Activated T-helper 1 cell treated with Interleukin-2 at 50 U/mL for 16 hours (primary cell): ENCODE measurements around the gene ANP32A.

Source experiments
- DNase-seq: peaks from one replicate; pipeline ENCODE4 v3.0.0-alpha.2; 2020; ENCODE audit warnings: low read depth

The ANP32A gene

DNA sequence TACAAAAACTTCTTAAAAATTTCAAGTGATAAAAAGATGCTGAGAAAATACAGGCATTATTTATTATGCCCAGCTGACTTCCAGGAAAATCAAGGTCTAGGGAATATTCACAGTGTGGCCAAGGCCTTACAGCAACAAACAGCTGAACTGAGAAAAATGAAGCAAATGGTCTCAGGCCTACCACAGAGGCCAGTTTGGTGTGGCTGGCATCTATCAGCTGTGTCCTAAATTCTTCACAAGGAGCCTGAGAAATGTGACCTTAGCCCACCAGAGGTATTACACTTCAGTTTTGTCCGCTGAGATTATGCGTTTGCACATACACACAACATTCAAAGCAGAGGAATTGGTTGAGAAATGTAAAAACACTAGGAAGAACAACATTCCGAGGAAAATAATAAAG, 77.4 kb downstream of the ANP32A start:
- no peak for DNase-seq

DNA sequence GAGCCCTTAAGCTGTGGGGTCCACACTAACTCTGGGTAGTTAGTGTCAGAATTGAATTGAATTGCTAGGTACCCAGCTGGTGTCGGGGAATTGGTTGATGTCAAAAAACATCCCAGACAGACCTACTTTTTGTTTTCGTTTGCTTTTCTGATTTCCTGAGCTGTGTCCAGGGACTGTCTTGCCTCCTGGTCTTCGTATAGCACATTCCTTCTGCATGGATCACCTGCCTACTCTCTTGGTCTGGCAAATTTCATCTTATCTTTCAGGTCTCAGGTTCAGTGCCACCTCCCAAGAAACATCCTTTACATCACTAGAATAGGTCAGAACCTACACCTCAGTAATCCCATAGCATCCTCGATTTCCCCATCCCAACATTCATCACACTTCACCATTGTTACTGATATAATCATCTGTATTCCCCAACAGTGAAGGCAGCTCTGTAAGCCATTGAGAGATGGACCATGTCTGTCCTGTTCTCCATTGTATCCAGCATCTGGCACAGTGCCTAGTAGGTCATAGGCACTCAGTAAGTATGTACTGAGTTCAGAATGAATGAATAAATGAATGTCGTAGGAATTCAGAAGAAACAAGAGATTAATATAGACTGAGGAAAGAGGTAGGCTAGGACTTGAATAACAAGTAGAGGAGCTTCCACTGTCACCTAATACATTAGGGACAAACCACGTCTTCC, 81.2 kb downstream of the ANP32A start:
- no peak for DNase-seq

DNA sequence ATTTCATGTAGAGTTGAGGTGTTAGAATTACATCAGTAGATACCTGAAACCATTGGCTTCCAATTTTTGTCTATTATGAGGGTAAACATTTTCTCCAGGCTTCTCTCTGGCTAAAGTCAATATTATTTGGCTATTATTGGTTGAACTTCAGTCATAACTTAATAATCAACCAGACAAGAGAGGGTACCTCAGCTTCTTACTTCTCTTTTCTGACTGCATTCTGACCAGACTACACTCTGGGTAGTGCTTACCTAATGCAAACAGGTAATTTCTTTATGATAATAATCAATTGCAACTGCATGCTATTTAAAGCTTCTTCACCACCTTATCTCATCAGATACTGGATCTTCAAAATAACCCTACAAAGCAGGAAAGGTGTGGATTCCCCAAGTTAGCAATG, 85.1 kb downstream of the ANP32A start:
- DNase-seq = no peak

DNA sequence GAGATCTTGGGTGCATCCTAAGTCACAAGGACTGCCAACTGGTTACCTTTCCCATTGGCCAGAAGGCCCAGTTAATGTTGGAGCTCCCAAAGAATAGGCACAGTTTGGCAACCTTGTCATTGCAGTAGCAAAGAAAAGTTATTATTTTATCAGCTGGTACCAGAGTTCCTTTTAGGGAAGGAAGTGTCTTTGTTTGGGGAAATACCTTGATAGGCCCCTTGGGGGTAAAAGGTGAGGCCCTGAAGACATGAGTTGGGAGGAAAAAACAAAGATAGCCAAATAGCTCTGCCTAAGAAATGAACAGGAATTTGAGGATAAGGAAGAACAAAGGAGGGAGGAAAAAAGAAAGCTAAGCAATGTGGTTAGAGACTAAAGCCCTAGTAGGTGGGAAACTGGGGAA, 85.8 kb downstream of the ANP32A start:
- DNase-seq = no peak

DNA sequence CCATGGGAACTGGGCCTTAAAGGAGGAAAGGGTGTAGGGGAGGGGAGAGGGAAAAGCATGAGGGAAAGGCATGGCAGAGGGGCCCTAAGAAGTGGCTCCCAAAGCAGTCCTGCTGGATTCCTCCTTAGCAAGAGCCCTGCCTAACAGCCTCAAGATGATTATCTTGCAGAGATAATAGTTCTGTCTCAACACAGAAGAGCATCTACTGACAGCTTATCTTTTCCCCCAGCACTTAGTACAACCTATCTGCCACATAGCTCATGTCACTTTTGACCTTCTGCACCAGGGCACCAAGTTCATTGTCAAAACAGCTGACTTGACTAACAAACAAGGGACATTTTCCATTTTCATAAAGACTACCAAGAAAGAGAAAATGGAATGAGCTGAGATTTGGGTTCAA, 86.3 kb downstream of the ANP32A start:
- no peak for DNase-seq

DNA sequence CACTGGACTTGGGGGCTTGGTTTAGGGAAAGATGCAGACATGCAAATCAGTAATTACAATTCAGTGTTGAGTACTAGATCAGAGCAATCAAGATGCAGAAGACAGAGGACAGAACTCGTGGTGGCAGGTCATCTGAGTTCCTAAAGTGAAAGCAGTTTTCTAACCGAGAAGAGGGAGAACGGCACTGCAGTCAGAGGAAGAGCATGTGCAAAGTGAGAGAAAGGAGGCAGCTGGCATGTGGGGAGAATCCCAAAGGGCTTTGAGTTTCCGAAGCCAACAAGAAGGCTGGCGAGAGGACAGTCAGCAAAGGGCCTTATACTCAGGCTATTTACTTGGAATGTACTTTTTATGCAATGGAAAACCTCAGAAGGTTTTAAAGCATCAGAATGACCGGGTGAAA, 87.0 kb downstream of the ANP32A start:
- DNase-seq = no peak

DNA sequence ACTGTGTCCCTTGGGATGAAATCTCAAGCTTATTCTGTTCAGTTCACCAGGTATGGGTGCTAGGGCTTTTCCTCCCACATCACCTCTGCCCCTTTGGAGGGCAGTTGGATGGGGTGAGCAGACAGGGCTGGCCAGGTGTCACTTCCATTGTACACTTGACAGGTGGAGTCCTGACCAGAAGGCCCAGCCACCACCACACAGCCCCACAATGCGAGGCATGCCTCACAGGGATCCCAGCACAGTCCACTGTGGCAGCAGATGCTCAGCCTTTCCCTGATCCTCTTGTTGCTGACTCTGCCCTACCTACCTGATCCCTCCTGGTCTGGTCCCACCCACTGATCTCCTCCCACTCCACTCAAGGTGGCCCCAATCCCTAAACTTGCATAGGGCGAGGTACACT, 88.2 kb downstream of the ANP32A start:
- no peak for DNase-seq

DNA sequence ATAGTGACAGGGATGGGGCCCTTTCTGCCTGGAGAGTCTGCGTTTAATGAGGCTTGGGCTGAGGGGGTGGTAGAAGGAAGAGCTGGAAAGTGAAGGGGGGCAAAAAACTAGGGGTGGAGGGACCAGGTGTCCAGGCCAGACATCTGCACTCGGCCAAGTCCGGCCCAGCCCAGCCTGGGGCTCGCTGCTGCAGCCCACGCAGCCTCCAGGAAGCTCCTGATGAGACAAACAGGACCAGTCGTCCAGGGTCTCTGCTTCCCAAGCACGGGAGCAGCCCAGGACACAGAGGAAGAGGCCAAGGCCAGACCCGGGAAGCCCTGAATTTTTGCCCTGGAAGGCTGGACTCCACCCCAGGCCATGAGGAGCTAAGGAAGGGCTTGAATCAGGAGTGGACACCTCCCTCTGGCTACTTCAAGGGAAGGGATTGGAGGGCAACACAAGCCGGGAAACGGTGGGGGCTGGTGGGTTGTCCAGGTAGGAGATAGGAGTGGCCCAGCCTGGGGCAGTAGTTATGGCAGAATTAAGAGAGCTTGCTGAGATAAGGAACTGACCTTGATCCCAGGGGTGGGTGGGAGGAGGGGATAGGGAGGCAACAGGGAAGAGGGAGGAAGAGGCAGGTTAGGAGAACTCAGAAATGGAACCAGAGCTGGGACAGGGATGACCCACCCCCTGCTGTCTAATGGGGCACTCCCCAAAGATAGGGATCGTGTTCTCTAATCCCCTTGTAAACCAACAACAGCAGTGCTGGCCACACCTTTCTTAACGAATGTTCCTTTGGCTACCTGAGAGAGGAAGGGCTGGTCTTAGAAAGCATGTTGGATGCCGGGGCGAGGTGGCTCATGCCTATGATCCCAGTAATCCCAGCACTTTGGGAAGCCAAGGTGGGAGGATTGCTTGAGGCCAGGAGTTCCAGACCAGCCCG, 89.5 kb downstream of the ANP32A start:
- no peak for DNase-seq

DNA sequence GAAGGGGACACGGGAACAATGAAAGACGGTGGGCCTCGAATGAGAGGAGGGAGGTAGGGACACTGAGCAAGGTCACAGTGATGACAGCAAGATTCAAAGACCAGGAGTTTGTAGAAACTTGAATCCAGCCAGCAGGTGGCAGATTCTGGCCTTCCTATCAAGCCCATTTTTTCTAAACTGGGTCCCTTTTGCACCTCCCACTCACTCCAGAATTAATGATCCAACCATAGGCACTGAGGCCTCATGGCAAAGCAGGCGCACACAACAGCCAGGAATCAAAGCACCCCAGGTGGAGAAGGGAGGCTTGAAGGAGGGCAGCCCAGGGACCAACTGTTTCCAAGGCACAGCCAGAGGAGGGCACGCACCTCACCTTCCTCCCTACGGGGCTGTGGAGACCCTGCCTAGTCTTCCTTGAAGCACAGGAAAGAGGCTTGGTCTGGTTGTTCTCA, 90.2 kb downstream of the ANP32A start:
- DNase-seq = no peak

DNA sequence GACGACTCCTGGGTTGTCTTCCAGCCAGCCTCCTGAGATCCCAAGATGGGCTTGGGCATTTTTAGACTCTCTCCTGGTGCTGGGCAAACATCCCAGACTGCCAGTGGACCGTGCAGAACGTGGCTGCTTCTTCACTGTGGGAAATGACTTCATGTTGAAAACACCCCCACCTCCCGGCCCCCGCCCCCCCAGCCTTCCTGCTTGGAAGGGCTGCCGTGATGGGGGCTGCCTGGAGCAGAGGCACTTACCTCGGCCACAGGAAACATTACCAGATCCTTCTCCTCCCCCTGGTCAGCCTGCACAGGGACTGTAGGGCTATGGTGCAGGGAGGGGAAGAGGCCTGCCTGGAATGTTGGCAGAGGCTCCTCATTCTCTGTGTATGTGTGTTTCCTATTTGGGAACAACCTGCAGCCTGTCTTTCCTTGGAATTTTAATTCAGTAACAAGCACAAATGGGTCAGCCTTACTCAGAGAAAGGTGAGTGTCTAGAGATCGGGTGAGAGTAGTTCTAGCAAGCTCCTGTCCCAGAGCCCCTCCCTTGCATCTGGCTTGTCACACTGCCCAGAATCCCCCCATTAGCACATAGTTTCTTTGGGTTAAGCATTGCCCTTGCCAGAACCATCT, 90.8 kb downstream of the ANP32A start:
- DNase-seq = no peak
